HepG2 (cell line): ENCODE data around the gene PRSS33. TPM values are rescaled to one million over a fixed set of nuclear protein-coding genes. Genes with fewer than 3 reads are reported as not detected.

Source experiments
- MZF1 ChIP-seq: sonication (generic); formaldehyde crosslinking; IDR thresholded peaks from 2 replicates; pipeline ENCODE4 v1.8.1; 2023; ENCODE audit warnings: mild to moderate bottlenecking, missing genetic modification reagents, borderline replicate concordance
- NR2C2 ChIP-seq: sonication (generic); formaldehyde crosslinking; IDR thresholded peaks from 2 replicates; pipeline ENCODE4 v1.4.0; 2020; ENCODE audit warnings: missing genetic modification reagents, mild to moderate bottlenecking, moderate library complexity, borderline replicate concordance
- ZNF430 ChIP-seq: sonication (generic); formaldehyde crosslinking; IDR thresholded peaks from 2 replicates; pipeline ENCODE4 v1.9.0; 2021; ENCODE audit warnings: mild to moderate bottlenecking, missing genetic modification reagents
- ZNF646 ChIP-seq: sonication (generic); formaldehyde crosslinking; IDR thresholded peaks from 2 replicates; pipeline ENCODE4 v1.9.0; 2021; ENCODE audit warnings: mild to moderate bottlenecking, missing genetic modification reagents
- polyA plus RNA-seq, 8 experiments: library from polyadenylated mRNA; depleted of rRNA in 3 of 8; stranded (reverse) in 7 of 8; unstranded in 1 of 8; fragments of >200 nt; fragmentation: Illumina TruSeq in 4 of 8; extraction: Trizol in 4 of 8; gene quantifications; 2 replicates each; pipeline versions ENCODE4 v1.2.1 to v1.2.3, GENCODE V29; 2011 to 2016; ENCODE audit warnings: low read depth in 4 of 8, missing spikeins in 1 of 8, mixed read lengths in 1 of 8; ENCODE audit not compliant: insufficient read depth in 1 of 8
- total RNA-seq, 5 experiments: library from RNA; depleted of rRNA; stranded (reverse); fragments of >200 nt; fragmentation: Illumina TruSeq; extraction: Trizol; gene quantifications; 2 replicates each; pipeline ENCODE4 v1.2.3, GENCODE V29; 2016; ENCODE audit warnings: low read depth in 1 of 5
- TF ChIP-seq, protein P1 (sequence below): sonication (generic); formaldehyde crosslinking; IDR thresholded peaks from one replicate; pipeline ENCODE4 v1.5.1; 2020; ENCODE audit warnings: mild to moderate bottlenecking, missing genetic modification reagents; ENCODE audit errors: not compliant biosample characterization
- TF ChIP-seq, protein P2 (sequence below): sonication (generic); formaldehyde crosslinking; IDR thresholded peaks from 2 replicates; pipeline ENCODE4; 2020; ENCODE audit warnings: missing genetic modification reagents, mild to moderate bottlenecking, borderline replicate concordance

PRSS33 gene
- total and polyA plus RNA-seq, 2 of the 13 experiments (the other 11 are each of a cell fraction or from before 2014, with no cell fraction given) = not detected

- TF ChIP-seq, protein P1, sequence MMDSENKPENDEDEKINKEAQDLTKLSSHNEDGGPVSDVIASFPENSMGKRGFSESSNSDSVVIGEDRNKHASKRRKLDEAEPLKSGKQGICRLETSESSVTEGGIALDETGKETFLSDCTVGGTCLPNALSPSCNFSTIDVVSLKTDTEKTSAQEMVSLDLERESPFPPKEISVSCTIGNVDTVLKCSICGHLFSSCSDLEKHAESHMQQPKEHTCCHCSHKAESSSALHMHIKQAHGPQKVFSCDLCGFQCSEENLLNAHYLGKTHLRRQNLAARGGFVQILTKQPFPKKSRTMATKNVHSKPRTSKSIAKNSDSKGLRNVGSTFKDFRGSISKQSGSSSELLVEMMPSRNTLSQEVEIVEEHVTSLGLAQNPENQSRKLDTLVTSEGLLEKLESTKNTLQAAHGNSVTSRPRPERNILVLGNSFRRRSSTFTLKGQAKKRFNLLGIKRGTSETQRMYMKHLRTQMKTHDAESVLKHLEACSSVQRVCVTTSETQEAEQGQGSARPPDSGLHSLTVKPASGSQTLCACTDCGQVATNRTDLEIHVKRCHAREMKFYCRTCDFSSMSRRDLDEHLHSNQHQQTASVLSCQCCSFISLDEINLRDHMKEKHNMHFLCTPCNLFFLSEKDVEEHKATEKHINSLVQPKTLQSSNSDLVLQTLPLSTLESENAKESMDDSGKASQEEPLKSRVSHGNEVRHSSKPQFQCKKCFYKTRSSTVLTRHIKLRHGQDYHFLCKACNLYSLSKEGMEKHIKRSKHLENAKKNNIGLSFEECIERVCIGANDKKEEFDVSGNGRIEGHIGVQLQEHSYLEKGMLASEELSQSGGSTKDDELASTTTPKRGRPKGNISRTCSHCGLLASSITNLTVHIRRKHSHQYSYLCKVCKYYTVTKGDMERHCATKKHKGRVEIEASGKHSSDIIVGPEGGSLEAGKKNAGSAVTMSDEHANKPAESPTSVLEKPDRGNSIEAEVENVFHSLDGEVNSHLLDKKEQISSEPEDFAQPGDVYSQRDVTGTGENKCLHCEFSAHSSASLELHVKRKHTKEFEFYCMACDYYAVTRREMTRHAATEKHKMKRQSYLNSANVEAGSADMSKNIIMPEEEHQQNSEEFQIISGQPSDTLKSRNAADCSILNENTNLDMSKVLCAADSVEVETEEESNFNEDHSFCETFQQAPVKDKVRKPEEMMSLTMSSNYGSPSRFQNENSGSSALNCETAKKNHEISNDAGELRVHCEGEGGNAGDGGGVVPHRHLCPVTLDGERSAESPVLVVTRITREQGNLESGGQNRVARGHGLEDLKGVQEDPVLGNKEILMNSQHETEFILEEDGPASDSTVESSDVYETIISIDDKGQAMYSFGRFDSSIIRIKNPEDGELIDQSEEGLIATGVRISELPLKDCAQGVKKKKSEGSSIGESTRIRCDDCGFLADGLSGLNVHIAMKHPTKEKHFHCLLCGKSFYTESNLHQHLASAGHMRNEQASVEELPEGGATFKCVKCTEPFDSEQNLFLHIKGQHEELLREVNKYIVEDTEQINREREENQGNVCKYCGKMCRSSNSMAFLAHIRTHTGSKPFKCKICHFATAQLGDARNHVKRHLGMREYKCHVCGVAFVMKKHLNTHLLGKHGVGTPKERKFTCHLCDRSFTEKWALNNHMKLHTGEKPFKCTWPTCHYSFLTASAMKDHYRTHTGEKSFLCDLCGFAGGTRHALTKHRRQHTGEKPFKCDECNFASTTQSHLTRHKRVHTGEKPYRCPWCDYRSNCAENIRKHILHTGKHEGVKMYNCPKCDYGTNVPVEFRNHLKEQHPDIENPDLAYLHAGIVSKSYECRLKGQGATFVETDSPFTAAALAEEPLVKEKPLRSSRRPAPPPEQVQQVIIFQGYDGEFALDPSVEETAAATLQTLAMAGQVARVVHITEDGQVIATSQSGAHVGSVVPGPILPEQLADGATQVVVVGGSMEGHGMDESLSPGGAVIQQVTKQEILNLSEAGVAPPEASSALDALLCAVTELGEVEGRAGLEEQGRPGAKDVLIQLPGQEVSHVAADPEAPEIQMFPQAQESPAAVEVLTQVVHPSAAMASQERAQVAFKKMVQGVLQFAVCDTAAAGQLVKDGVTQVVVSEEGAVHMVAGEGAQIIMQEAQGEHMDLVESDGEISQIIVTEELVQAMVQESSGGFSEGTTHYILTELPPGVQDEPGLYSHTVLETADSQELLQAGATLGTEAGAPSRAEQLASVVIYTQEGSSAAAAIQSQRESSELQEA (CRISPR knock-in tag) = no peak
- TF ChIP-seq, protein P2, sequence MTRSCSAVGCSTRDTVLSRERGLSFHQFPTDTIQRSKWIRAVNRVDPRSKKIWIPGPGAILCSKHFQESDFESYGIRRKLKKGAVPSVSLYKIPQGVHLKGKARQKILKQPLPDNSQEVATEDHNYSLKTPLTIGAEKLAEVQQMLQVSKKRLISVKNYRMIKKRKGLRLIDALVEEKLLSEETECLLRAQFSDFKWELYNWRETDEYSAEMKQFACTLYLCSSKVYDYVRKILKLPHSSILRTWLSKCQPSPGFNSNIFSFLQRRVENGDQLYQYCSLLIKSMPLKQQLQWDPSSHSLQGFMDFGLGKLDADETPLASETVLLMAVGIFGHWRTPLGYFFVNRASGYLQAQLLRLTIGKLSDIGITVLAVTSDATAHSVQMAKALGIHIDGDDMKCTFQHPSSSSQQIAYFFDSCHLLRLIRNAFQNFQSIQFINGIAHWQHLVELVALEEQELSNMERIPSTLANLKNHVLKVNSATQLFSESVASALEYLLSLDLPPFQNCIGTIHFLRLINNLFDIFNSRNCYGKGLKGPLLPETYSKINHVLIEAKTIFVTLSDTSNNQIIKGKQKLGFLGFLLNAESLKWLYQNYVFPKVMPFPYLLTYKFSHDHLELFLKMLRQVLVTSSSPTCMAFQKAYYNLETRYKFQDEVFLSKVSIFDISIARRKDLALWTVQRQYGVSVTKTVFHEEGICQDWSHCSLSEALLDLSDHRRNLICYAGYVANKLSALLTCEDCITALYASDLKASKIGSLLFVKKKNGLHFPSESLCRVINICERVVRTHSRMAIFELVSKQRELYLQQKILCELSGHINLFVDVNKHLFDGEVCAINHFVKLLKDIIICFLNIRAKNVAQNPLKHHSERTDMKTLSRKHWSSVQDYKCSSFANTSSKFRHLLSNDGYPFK (CRISPR knock-in tag) = no peak
- TF ChIP-seq ZNF646 (no peak), MZF1 (CRISPR knock-in tag) (no peak), NR2C2 (peak; percentile 61; the same call in 1 of the 2 replicates), ZNF430 (CRISPR knock-in tag) (no peak)
Measured at GRCh38 chr16:2786061-2786825, 1.1 kb downstream of the PRSS33 start (continued).
